Measurements from ENCODE around the gene GPR21. TPM values are rescaled to one million over a fixed set of nuclear protein-coding genes. Genes with fewer than 3 reads are reported as not detected.

Gene GPR21, protein sequence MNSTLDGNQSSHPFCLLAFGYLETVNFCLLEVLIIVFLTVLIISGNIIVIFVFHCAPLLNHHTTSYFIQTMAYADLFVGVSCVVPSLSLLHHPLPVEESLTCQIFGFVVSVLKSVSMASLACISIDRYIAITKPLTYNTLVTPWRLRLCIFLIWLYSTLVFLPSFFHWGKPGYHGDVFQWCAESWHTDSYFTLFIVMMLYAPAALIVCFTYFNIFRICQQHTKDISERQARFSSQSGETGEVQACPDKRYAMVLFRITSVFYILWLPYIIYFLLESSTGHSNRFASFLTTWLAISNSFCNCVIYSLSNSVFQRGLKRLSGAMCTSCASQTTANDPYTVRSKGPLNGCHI
- total RNA-seq (under 1 TPM in 1 of 4 donors, not detected in 3; 0.64 TPM), polyA plus RNA-seq (under 1 TPM in 2 of 3 donors, not detected in 1; 0.05 to 0.12 TPM)
- long read RNA-seq, donor 1: 0 reads
- long read RNA-seq, donor 2, partial matches to known transcripts: 0 of 1 reads
- long read RNA-seq, donor 2, other reads (novel, unspliced or antisense): 0 of 1 reads

DNA sequence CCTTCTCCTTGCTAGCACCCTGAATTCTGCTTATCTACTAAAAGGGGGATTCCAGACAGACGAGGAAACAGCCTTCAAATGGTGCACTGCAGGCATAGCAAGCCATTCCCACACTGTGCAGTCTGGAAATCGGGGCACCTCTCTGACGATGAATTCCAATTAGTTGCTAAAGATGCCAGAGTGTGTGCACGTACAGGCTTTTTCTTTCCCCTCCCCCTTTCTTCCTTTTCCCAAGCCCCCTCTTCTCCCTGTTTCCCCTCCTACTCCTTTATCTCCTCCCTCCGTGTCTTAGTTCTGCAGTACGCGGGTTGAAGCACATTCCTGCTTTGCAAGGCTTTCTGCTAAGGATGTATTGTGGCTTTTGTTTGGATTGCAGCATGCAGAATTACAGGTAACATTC, at the start of gene GPR21:
TSS of gene GPR21 (plus strand) at position 316 of the 400 bp plus-strand sequence. CDS start 900 bp downstream, outside the sequence.
- peaks cover 29% of the 10 kb centered on the region for H3K4me1 ChIP-seq
- no peaks in the 10 kb centered on the region for H3K27me3 ChIP-seq (ENCODE audit: insufficient read depth in 3 of 3, low read length in 2 of 3)
- H3K27ac ChIP-seq: peak within 1 kb of the TSS; percentile 64
- peaks cover 0 to 3% of the 10 kb centered on the region in 2 donors for H3K36me3 ChIP-seq (ENCODE audit: insufficient read depth in 1 of 2, low read depth in 1 of 2)
- TF ChIP-seq, protein P1, sequence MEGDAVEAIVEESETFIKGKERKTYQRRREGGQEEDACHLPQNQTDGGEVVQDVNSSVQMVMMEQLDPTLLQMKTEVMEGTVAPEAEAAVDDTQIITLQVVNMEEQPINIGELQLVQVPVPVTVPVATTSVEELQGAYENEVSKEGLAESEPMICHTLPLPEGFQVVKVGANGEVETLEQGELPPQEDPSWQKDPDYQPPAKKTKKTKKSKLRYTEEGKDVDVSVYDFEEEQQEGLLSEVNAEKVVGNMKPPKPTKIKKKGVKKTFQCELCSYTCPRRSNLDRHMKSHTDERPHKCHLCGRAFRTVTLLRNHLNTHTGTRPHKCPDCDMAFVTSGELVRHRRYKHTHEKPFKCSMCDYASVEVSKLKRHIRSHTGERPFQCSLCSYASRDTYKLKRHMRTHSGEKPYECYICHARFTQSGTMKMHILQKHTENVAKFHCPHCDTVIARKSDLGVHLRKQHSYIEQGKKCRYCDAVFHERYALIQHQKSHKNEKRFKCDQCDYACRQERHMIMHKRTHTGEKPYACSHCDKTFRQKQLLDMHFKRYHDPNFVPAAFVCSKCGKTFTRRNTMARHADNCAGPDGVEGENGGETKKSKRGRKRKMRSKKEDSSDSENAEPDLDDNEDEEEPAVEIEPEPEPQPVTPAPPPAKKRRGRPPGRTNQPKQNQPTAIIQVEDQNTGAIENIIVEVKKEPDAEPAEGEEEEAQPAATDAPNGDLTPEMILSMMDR (IDR thresholded peaks at IDR 0.05): no peak
- peak within 1 kb of the TSS; percentile 34 for H3K4me3 ChIP-seq
- no peak for ATAC-seq
- 75 to 83% (median 76%) methylated on average over 7 of the region's 7 CpGs for WGBS, 3 donors
- no peaks in the 10 kb centered on the region for H3K9me3 ChIP-seq
- intact Hi-C loops (cut with DNase I): no loop called here
- no peak for DNase-seq

DNA sequence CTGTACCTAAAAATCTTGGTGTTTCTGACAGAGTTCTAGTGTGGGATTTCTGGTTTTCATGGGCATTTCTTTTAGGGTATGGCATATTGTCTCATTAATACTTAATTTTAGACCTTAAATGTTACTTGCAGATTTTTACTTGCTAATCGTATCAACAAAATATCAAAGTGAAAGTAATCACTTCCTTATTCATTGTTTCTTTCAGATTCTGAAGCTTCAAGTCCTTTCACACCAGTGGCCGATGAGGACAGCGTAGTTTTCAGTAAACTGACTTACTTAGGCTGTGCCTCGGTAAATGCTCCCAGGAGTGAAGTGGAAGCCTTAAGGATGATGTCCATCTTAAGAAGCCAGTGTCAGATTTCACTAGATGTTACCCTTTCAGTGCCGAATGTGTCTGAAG, 47.5 kb upstream of the GPR21 start:
- H3K36me3 ChIP-seq (ENCODE audit: insufficient read depth in 1 of 2, low read depth in 1 of 2): peaks cover 2 to 57% of the 10 kb centered on the region in 2 donors

DNA sequence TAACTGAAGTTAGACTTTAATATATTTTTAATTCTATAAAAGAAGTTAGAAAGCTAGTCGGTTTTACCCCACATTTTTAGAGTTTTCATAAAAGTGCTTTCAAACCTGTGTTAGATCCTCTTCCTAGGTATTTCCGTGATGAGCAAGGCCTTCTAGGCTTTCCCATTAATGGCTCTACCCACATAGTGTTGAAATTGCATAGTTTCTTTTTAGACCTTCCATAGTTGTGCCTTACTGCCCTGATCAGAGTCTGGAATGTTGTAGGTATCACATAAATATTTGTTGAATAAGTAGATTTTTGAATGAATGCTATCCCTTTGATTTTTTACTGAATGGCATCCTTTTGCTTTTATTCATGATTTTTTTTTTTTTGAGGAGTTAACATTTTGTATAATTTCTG, 45.3 kb upstream of the GPR21 start:
- H3K36me3 ChIP-seq (ENCODE audit: insufficient read depth in 1 of 2, low read depth in 1 of 2): peaks cover 2 to 57% of the 10 kb centered on the region in 2 donors
- WGBS, 3 donors: 91 to 94% (median 92%) methylated on average over 2 of the region's 2 CpGs

More for the DNA sequence above, 47.5 kb upstream of the GPR21 start:
- Histone ChIP-seq H3K27ac (no peak overlapping the region), H3K4me3 (no peak overlapping the region), H3K27me3 (ENCODE audit: insufficient read depth in 3 of 3, low read length in 2 of 3) (no peaks in the 10 kb centered on the region), H3K4me1 (no peaks in the 10 kb centered on the region), H3K9me3 (no peaks in the 10 kb centered on the region)
- TF ChIP-seq, protein P1 (IDR thresholded peaks at IDR 0.05): no peak
- 67 to 70% (median 68%) methylated on average over 5 of the region's 5 CpGs for WGBS, 3 donors
- DNase-seq: no peak
- no peak for ATAC-seq
- intact Hi-C loops (cut with DNase I): loop anchor here in 1 of 2 donors (10.0 kb wide), 1 partner anchor 521 kb away; no protein-coding TSS in a partner anchor

DNA sequence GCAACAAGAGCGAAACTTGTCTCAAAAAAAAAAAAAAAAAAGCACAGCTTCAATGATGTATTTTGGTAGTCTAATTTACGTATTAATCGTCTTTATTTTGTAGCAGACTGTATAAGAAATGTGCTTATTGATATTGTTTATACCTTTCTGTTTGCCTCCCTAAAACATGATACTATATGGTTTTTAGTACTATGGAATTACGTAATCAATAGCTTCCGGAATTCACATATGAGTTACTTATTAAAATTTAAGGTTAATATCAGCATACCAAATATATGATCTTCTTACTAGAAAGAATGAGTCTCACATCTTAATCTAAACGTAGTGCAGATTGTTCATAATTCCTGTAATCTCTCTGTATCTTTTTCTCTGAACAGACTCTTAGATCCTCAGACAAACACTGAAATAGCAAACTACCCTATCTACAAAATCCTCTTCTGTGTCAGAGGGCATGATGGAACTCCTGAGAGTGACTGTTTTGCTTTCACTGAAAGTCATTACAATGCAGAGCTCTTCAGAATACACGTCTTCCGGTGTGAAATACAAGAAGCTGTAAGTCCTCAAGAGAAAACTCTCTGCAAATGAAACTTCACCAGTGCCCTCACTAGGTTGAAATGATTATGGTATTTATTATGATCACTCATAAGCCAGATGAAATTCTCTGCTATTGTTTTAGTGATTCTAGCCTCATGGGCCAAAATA, 44.4 kb upstream of the GPR21 start:
- Histone ChIP-seq H3K4me1 (no peaks in the 10 kb centered on the region), H3K9me3 (no peaks in the 10 kb centered on the region), H3K27ac (no peak overlapping the region), H3K36me3 (ENCODE audit: insufficient read depth in 1 of 2, low read depth in 1 of 2) (peaks cover 2 to 57% of the 10 kb centered on the region in 2 donors), H3K27me3 (ENCODE audit: insufficient read depth in 3 of 3, low read length in 2 of 3) (no peaks in the 10 kb centered on the region), H3K4me3 (no peak overlapping the region)
- no peak for ATAC-seq
- TF ChIP-seq, protein P1 (IDR thresholded peaks at IDR 0.05): no peak
- intact Hi-C loops (cut with DNase I): loop anchor here in 1 of 2 donors (10.0 kb wide), 1 partner anchor 524 kb away; no protein-coding TSS in a partner anchor
- WGBS, 3 donors: 82 to 84% (median 83%) methylated on average over 8 of the region's 8 CpGs
- DNase-seq: no peak

More for the DNA sequence above, 45.3 kb upstream of the GPR21 start:
- no peaks in the 10 kb centered on the region for H3K9me3 ChIP-seq
- H3K27me3 ChIP-seq (ENCODE audit: insufficient read depth in 3 of 3, low read length in 2 of 3): no peaks in the 10 kb centered on the region
- DNase-seq: no peak
- no peak overlapping the region for H3K27ac ChIP-seq
- TF ChIP-seq, protein P1 (IDR thresholded peaks at IDR 0.05): no peak
- no peaks in the 10 kb centered on the region for H3K4me1 ChIP-seq
- no peak overlapping the region for H3K4me3 ChIP-seq
- no peak for ATAC-seq
- intact Hi-C loops (cut with DNase I): loop anchor here in 1 of 2 donors (10.0 kb wide), 1 partner anchor 523 kb away; no protein-coding TSS in a partner anchor
